Measurements from ENCODE around the gene GP1BB. TPM values are rescaled to one million over a fixed set of nuclear protein-coding genes. Genes with fewer than 3 reads are reported as not detected.
A peak's percentile ranks its signal among the peaks of the same experiment; 100 is the strongest.

Gene GP1BB
- total and polyA plus RNA-seq, 2 of the 13 experiments (the other 11 are each of a cell fraction or from before 2014, with no cell fraction given), result not detected

GRCh38 chr22:19727310-19728150, 4.2 kb downstream of the GP1BB start:
- Histone ChIP-seq H3K4me1 (ENCODE audit: insufficient read depth, low read length) (peaks cover 49% of the 10 kb centered on the region), H3K27me3 (ENCODE audit: control insufficient read depth in 1 of 2, insufficient read depth in 2 of 2, low read length in 2 of 2) (peaks cover 12 to 67% of the 10 kb centered on the region in 2 experiments), H3K27ac (ENCODE audit: extremely low read length, insufficient read depth, low read length) (no peak overlapping the region), H3K79me2 (ENCODE audit: insufficient read depth, low read length) (no peaks in the 10 kb centered on the region), H3K9ac (ENCODE audit: insufficient read depth, low read depth, low read length) (no peak overlapping the region), H3K9me3 (ENCODE audit: low read length) (no peaks in the 10 kb centered on the region), H3K4me3 (replicated peaks in 1 of 3; ENCODE audit: insufficient read depth in 1 of 3, low read depth in 2 of 3, low read length in 3 of 3) (no peak overlapping the region), H3K36me3 (replicated peaks in 1 of 2; ENCODE audit: control insufficient read depth in 1 of 2, insufficient read depth in 2 of 2, low read length in 2 of 2) (no peaks in the 10 kb centered on the region), H3K4me2 (ENCODE audit: low read depth, low read length) (no peak overlapping the region), H4K20me1 (ENCODE audit: insufficient read depth, low read length) (no peaks in the 10 kb centered on the region), H2AFZ (ENCODE audit: low read length) (no peak overlapping the region)
- ATAC-seq (no peak), DNase-seq (ENCODE audit: low spot score) (no peak), FAIRE-seq (no peak)
- ChIA-PET CTCF (ENCODE audit: low intra/inter-chr PET ratio, low total read pairs) (no interaction called here), POLR2A (no interaction called here)
- no TSS peak for BruUV-seq (replicated peaks)
- TF ChIP-seq RFXANK (CRISPR knock-in tag; IDR thresholded peaks at IDR 0.05) (no peak), CHCHD3 (CRISPR knock-in tag; IDR thresholded peaks at IDR 0.05) (no peak), ZMAT3 (CRISPR knock-in tag; conservative IDR thresholded peaks at IDR 0.05) (no peak)
- TF ChIP-seq, protein P1, sequence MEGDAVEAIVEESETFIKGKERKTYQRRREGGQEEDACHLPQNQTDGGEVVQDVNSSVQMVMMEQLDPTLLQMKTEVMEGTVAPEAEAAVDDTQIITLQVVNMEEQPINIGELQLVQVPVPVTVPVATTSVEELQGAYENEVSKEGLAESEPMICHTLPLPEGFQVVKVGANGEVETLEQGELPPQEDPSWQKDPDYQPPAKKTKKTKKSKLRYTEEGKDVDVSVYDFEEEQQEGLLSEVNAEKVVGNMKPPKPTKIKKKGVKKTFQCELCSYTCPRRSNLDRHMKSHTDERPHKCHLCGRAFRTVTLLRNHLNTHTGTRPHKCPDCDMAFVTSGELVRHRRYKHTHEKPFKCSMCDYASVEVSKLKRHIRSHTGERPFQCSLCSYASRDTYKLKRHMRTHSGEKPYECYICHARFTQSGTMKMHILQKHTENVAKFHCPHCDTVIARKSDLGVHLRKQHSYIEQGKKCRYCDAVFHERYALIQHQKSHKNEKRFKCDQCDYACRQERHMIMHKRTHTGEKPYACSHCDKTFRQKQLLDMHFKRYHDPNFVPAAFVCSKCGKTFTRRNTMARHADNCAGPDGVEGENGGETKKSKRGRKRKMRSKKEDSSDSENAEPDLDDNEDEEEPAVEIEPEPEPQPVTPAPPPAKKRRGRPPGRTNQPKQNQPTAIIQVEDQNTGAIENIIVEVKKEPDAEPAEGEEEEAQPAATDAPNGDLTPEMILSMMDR (CRISPR knock-in tag; IDR thresholded peaks at IDR 0.05), result peak; percentile 40; the same call in 1 of the 2 replicates
- intact Hi-C loops (cut with micrococcal nuclease; ENCODE audit: unreplicated experiment) (no loop called here), in situ Hi-C loops (cut with HindIII; ENCODE audit: extremely low pct_ligation_motif_present, low pct_unique_long_range_greater_than_20kb) (no loop called here)
- WGBS (ENCODE audit: low lambda C conversion rate), result 25% methylated on average over 41 of the region's 61 CpGs

GRCh38 chr22:19728271-19728670, 4.9 kb downstream of the GP1BB start:
- no peaks in the 10 kb centered on the region for H3K9me3 ChIP-seq (ENCODE audit: low read length)
- no peak overlapping the region for H3K4me2 ChIP-seq (ENCODE audit: low read depth, low read length)
- H3K4me1 ChIP-seq (ENCODE audit: insufficient read depth, low read length), result peaks cover 42% of the 10 kb centered on the region
- H3K27me3 ChIP-seq (ENCODE audit: control insufficient read depth in 1 of 2, insufficient read depth in 2 of 2, low read length in 2 of 2), result peaks cover 7 to 66% of the 10 kb centered on the region in 2 experiments; a peak in 4 of 5 replicates
- H3K4me3 ChIP-seq (replicated peaks in 1 of 3; ENCODE audit: insufficient read depth in 1 of 3, low read depth in 2 of 3, low read length in 3 of 3), result no peak overlapping the region
- DNase-seq (ENCODE audit: low spot score) (no peak), FAIRE-seq (no peak), ATAC-seq (no peak)
- POLR2A ChIA-PET, result no interaction called here
- intact Hi-C loops (cut with micrococcal nuclease; ENCODE audit: unreplicated experiment) (no loop called here), in situ Hi-C loops (cut with HindIII; ENCODE audit: extremely low pct_ligation_motif_present, low pct_unique_long_range_greater_than_20kb) (no loop called here)
- H3K36me3 ChIP-seq (replicated peaks in 1 of 2; ENCODE audit: control insufficient read depth in 1 of 2, insufficient read depth in 2 of 2, low read length in 2 of 2), result no peaks in the 10 kb centered on the region
- no peaks in the 10 kb centered on the region for H4K20me1 ChIP-seq (ENCODE audit: insufficient read depth, low read length)
- H3K27ac ChIP-seq (ENCODE audit: extremely low read length, insufficient read depth, low read length), result no peak overlapping the region
- 27% methylated on average over 2 of the region's 6 CpGs for WGBS (ENCODE audit: low lambda C conversion rate)
- no peak overlapping the region for H2AFZ ChIP-seq (ENCODE audit: low read length)
- no peaks in the 10 kb centered on the region for H3K79me2 ChIP-seq (ENCODE audit: insufficient read depth, low read length)
- no peak overlapping the region for H3K9ac ChIP-seq (ENCODE audit: insufficient read depth, low read depth, low read length)
- BruUV-seq (replicated peaks), result no TSS peak
- CTCF ChIA-PET (ENCODE audit: low intra/inter-chr PET ratio, low total read pairs), result no interaction called here
- TF ChIP-seq ZNF274 (CRISPR knock-in tag; IDR thresholded peaks at IDR 0.05), result no peak
- no peak for TF ChIP-seq ZNF572 (CRISPR knock-in tag; IDR thresholded peaks at IDR 0.05)
- no peak for TF ChIP-seq MXD3 (CRISPR knock-in tag; IDR thresholded peaks at IDR 0.05)
- TF ChIP-seq FOSL2 (CRISPR knock-in tag; IDR thresholded peaks at IDR 0.05), result no peak
- TF ChIP-seq, protein P2, sequence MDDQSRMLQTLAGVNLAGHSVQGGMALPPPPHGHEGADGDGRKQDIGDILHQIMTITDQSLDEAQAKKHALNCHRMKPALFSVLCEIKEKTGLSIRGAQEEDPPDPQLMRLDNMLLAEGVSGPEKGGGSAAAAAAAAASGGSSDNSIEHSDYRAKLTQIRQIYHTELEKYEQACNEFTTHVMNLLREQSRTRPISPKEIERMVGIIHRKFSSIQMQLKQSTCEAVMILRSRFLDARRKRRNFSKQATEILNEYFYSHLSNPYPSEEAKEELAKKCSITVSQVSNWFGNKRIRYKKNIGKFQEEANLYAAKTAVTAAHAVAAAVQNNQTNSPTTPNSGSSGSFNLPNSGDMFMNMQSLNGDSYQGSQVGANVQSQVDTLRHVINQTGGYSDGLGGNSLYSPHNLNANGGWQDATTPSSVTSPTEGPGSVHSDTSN (CRISPR knock-in tag; IDR thresholded peaks at IDR 0.05; ENCODE audit: borderline replicate concordance), result no peak
- TF ChIP-seq ZNF431 (CRISPR knock-in tag; IDR thresholded peaks at IDR 0.05; ENCODE audit: borderline replicate concordance, low read depth), result no peak
- TF ChIP-seq ZNF383 (CRISPR knock-in tag; IDR thresholded peaks at IDR 0.05; ENCODE audit: borderline replicate concordance), result no peak
- no peak for TF ChIP-seq EED (CRISPR knock-in tag; IDR thresholded peaks at IDR 0.05)
- no peak for TF ChIP-seq NR2F6 (IDR thresholded peaks at IDR 0.05)
- TF ChIP-seq NR2F6 (CRISPR knock-in tag; IDR thresholded peaks at IDR 0.05), result no peak

Data from HepG2 (cell line).